Uterus (tissue), 4 donors: Measurements from ENCODE around the gene ABCA2. TPM values are rescaled to one million over a fixed set of nuclear protein-coding genes. Genes with fewer than 3 reads are reported as not detected.

Experiments
- DNase-seq, 2 donors: peaks; one replicate each; pipeline ENCODE4 v3.0.0-alpha.2; 2019 to 2020
- H3K27ac ChIP-seq, 2 donors: fragments of 200-600 bp; sonication (generic); 1 replicate in 1 of 2; 2 replicates in 1 of 2; pipeline ENCODE4 v1.5.1; 2016 to 2018
- H3K27me3 ChIP-seq, 2 donors: fragments of 200-600 bp; sonication (generic); one replicate each; pipeline ENCODE4 v1.5.1; 2018 to 2019; ENCODE audit warnings: control low read depth in 1 of 2
- H3K36me3 ChIP-seq, 2 donors: fragments of 200-600 bp; sonication (generic); one replicate each; pipeline ENCODE4 v1.5.1; 2019; ENCODE audit warnings: control low read depth in 1 of 2
- H3K4me1 ChIP-seq, 2 donors: fragments of 200-600 bp; sonication (generic); one replicate each; pipeline ENCODE4 v1.5.1; 2018 to 2019; ENCODE audit warnings: control low read depth in 1 of 2
- H3K4me3 ChIP-seq, 2 donors: fragments of 200-600 bp; sonication (generic); 1 replicate in 1 of 2; 2 replicates in 1 of 2; pipeline ENCODE4 v1.5.1; 2018 to 2019; ENCODE audit warnings: mild to moderate bottlenecking in 1 of 2
- H3K9me3 ChIP-seq, 2 donors: fragments of 200-600 bp; sonication (generic); one replicate each; pipeline ENCODE4 v1.5.1; 2019; ENCODE audit warnings: control low read depth in 1 of 2
- POLR2A ChIP-seq, 2 donors: fragments of 450-650 bp; IDR thresholded peaks; one replicate each; pipeline ENCODE4 v1.6.1; 2016; ENCODE audit warnings: antibody characterized with exemption in 2 of 2, mild to moderate bottlenecking in 1 of 2, moderate library complexity in 1 of 2
- intact Hi-C: fragments of 100-400 bp; cut with DNase I; formaldehyde crosslinking; loops from one replicate; pipeline ENCODE4 v1.15.1; 2023; ENCODE audit warnings: low total_unique reads
- total RNA-seq, 4 donors: library from RNA; depleted of rRNA in 3 of 4; stranded (reverse); fragments of >200 nt in 3 of 4; gene quantifications; one replicate each; pipeline versions ENCODE4 v1.1.0 to v1.2.4, GENCODE V29; 2014 to 2023
- TF ChIP-seq, protein P1 (sequence below), 4 experiments: fragments of 200-600 bp in 2 of 4; fragments of 450-650 bp in 2 of 4; sonication (generic) in 2 of 4; IDR thresholded peaks; one replicate each; pipeline ENCODE4 v1.5.1; 2016 to 2019; ENCODE audit warnings: antibody characterized with exemption in 4 of 4, mild to moderate bottlenecking in 2 of 4, moderate library complexity in 1 of 4
- donor health status: DM: yes; HTN: yes; CAD: no.

The ABCA2 gene
- total RNA-seq, 4 donors from 2014 or later, result 24.8 to 36.9 (median 26.1) TPM

DNA sequence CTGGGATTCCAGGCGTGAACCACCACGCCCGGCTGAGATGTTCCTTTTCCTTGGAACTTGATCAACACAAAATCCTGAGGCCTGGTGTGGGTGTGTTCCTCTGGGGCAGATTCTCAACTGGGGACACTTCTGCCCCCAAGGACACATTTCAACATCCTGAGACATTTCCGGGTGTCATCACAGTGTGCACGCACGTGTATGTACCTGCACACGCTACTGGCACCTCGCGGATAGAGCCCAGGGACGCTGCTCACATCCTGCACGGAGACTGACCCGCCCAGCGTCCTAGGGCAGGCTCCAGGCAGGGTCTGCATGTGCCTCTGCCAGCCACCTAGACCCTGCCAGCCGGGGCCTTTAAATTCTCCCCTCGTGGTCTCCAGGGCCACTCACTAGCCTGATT is 34.3 kb upstream of the ABCA2 start:
- no peak for TF ChIP-seq POLR2A (IDR thresholded peaks at IDR 0.05)
- TF ChIP-seq, protein P1, sequence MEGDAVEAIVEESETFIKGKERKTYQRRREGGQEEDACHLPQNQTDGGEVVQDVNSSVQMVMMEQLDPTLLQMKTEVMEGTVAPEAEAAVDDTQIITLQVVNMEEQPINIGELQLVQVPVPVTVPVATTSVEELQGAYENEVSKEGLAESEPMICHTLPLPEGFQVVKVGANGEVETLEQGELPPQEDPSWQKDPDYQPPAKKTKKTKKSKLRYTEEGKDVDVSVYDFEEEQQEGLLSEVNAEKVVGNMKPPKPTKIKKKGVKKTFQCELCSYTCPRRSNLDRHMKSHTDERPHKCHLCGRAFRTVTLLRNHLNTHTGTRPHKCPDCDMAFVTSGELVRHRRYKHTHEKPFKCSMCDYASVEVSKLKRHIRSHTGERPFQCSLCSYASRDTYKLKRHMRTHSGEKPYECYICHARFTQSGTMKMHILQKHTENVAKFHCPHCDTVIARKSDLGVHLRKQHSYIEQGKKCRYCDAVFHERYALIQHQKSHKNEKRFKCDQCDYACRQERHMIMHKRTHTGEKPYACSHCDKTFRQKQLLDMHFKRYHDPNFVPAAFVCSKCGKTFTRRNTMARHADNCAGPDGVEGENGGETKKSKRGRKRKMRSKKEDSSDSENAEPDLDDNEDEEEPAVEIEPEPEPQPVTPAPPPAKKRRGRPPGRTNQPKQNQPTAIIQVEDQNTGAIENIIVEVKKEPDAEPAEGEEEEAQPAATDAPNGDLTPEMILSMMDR (IDR thresholded peaks at IDR 0.05), result no peak
- Histone ChIP-seq H3K27ac (no peak overlapping the region), H3K9me3 (no peaks in the 10 kb centered on the region), H3K27me3 (no peaks in the 10 kb centered on the region), H3K4me1 (no peaks in the 10 kb centered on the region), H3K36me3 (no peaks in the 10 kb centered on the region), H3K4me3 (no peak overlapping the region)
- no peak for DNase-seq
- intact Hi-C loops, result no loop called here

DNA sequence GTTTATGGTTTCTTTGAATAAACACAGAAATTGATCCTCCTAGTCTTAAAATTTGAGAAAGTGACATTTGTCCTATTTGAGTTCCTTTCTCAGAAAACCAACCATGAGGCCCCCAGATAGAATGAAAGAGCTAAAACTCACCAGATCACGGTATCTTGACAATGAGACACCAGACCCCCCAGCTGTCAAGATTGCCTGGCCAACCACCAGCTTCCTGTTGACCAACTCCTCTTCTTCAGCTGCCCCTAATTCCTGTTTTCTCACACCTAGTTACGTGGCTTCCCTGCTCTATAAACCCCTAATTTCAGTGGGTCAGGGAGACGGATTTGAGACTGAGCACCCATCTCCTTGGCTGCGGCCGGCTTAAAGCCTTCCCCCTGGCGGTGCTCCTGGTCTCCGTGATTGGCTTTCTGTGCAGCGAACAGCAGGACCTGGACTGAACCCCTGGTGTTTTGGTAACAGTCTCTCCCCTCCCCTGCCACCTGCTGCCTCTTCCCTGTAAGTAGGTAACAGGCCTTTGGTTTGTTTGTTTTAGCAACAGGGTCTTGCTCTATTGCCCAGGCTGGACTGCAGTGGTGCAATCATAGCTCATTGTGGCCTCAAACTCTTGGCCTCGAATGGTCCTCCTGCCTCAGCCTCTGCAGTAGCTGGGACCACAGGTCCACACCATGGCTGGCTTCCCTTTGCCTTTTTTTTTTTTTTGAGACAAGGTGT is 30.6 kb upstream of the ABCA2 start:
- H3K4me1 ChIP-seq, result peaks cover 6 to 23% of the 10 kb centered on the region in 2 donors

DNA sequence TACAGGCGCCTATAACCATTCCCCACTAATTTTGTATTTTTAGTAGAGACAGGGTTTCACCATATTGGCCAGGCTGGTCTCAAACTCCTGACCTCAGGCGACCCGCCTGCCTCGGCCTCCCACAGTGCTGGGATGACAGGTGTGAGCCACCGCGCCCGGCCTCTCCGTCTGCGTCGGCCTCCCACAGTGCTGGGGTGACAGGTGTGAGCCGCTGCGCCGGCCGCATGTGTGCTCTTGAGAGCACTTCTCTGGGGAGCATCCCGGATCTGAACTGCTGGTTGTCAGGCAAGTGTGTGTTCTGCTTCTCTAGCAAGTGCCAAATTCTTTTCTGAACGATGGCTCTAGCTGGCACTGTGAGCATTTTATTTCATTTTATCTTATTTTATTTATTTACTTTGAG is 29.5 kb upstream of the ABCA2 start:
- no peak for DNase-seq
- no peaks in the 10 kb centered on the region for H3K9me3 ChIP-seq
- H3K4me3 ChIP-seq, result no peak overlapping the region
- H3K27ac ChIP-seq, result no peak overlapping the region
- TF ChIP-seq, protein P1 (IDR thresholded peaks at IDR 0.05), result no peak
- TF ChIP-seq POLR2A (IDR thresholded peaks at IDR 0.05), result no peak
- H3K4me1 ChIP-seq, result peaks cover 6 to 29% of the 10 kb centered on the region in 2 donors
- no peaks in the 10 kb centered on the region for H3K36me3 ChIP-seq
- intact Hi-C loops, result no loop called here
- H3K27me3 ChIP-seq, result peaks cover 0 to 5% of the 10 kb centered on the region in 2 donors

More for the DNA sequence above, 30.6 kb upstream of the ABCA2 start:
- no peak for TF ChIP-seq POLR2A (IDR thresholded peaks at IDR 0.05)
- TF ChIP-seq, protein P1 (IDR thresholded peaks at IDR 0.05), result no peak
- Histone ChIP-seq H3K27me3 (no peaks in the 10 kb centered on the region), H3K36me3 (no peaks in the 10 kb centered on the region), H3K27ac (no peak overlapping the region), H3K9me3 (no peaks in the 10 kb centered on the region), H3K4me3 (no peak overlapping the region)
- intact Hi-C loops, result no loop called here
- DNase-seq, result no peak

DNA sequence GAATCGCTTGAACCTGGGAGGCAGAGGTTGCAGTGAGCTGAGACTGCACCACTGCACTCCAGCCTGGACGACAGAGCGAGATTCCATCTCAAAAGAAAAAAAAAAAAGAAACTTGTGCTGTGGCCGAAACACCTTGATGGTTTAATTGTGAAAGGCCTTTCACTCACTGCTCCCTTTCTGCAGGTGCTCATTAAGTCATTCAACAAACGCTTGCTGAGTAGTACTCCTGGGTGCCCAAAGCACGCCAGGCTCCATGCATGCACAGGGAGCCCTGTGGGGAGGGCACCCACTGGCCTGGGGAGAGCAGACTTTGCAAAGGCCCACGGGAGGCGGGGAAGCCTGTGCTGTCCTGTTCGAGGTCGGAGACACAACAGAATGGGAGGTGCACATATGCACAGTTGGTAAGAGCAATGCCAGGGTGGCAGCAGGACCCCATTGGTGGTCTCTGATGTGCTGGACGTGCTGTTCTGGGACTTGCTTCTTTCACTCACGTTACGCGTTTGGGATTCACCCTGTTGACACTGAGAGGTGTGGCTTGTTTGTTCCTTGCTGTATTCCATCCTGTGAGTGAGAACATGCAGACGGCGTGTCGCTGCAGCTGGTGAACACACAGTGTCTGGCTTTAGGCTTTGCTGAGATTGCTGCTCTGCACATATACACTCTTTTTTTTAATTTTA is 28.8 kb upstream of the ABCA2 start:
- intact Hi-C loops, result no loop called here
- Histone ChIP-seq H3K4me3 (no peak overlapping the region), H3K4me1 (peaks cover 6 to 29% of the 10 kb centered on the region in 2 donors)

More for the DNA sequence above, 28.8 kb upstream of the ABCA2 start:
- no peak for DNase-seq
- Histone ChIP-seq H3K27ac (no peak overlapping the region), H3K27me3 (peaks cover 0 to 5% of the 10 kb centered on the region in 2 donors), H3K36me3 (no peaks in the 10 kb centered on the region), H3K9me3 (no peaks in the 10 kb centered on the region)
- TF ChIP-seq POLR2A (IDR thresholded peaks at IDR 0.05), result no peak
- TF ChIP-seq, protein P1 (IDR thresholded peaks at IDR 0.05), result no peak
